Mucosa of stomach (tissue), 1 donor: ENCODE data around the gene FNDC7.
"Not testable (repeated sequence)": the region's sequence is repeated elsewhere in the genome, so short reads cannot be mapped to it uniquely, and the experiment has no call there.

Experiments used
- H3K27me3 ChIP-seq: one replicate; pipeline ENCODE4 v1.7.0; 2013; ENCODE audit warnings: mild to moderate bottlenecking, low read length; ENCODE audit not compliant: control insufficient read depth, insufficient read depth
- H3K36me3 ChIP-seq: one replicate; pipeline ENCODE4 v1.7.0; 2013; ENCODE audit warnings: low read length; ENCODE audit not compliant: control insufficient read depth, insufficient read depth
- H3K4me1 ChIP-seq: one replicate; pipeline ENCODE4 v1.7.0; 2013; ENCODE audit warnings: mild to moderate bottlenecking, low read length; ENCODE audit not compliant: control insufficient read depth, insufficient read depth
- H3K4me3 ChIP-seq: one replicate; pipeline ENCODE4 v1.7.0; 2013; ENCODE audit warnings: low read length
- H3K9ac ChIP-seq: one replicate; pipeline ENCODE4 v1.7.0; 2013; ENCODE audit warnings: mild to moderate bottlenecking, low read length, moderate library complexity
- H3K9me3 ChIP-seq: one replicate; pipeline ENCODE4 v1.7.0; 2013; ENCODE audit warnings: mild to moderate bottlenecking, low read length, moderate library complexity; ENCODE audit not compliant: control insufficient read depth
- donor health status: Pancreatic carcinoma.

The FNDC7 gene, protein sequence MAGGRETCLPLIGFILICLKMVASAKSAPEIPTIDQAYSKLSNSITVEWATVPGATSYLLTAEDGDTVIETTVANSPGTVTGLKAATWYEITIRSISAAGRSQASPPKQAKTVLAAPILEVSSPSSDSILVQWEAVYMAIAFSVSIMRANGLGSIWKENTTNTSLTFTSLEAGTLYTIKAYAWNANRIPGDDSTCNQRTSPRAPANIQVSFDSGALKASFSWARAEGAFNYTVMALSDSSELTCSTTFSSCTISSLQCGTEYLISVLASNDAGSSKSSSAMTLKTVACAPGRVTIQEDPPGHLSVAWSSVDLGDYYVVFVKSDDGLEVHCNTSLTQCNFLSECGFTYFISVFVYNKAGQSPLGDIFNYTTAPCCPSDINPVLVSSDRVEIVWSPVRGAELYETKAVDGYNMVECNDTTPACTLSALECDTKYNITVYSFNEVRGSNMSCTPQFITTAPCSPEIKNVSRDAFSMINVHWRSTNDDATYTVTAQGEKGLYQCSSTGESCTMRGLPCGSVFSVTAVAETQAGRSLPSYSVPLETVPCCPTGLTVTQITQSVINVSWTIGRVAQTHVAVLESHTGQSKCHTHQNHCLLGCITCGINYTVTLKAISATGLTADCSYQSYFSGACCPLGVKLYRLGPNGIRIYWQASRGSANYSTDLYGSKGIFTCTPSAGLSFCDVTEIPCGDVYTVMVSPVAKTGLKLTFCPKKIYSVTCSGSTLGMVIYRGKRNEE

DNA sequence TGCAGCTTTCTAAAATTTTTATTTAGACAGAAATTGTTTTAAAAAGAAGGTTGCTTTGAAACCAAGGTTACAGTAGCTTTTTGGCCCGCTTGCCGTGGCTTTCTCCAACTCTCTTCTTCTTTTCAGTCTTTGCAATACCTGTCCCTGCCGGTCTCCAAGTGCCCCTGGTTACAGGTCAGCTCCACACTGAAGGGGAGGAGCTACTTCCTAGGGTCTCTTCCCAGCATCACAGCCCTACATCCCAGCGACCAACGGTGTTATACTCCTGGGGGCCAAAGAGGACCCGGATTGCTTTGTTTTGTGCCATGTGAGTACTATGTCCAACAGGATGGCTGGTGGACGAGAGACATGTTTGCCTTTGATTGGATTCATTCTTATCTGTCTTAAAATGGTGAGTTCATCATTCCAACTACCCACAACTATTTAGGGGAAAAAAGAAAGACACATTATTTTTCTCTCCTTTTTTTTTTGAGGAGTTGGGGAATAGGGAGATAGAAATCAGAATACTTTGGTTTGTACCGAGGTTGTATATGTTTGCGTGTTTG lies at the start of gene FNDC7:
FNDC7 (plus strand) TSS at position 303 of the 545 bp plus-strand sequence; CDS start at position 329, 26 bp downstream.
- Histone ChIP-seq H3K9me3 (no peaks in the 10 kb centered on the region), H3K36me3 (no peaks in the 10 kb centered on the region), H3K9ac (no peak within 1 kb of the TSS), H3K27me3 (no peaks in the 10 kb centered on the region), H3K4me1 (no peaks in the 10 kb centered on the region), H3K4me3 (no peak within 1 kb of the TSS)

DNA sequence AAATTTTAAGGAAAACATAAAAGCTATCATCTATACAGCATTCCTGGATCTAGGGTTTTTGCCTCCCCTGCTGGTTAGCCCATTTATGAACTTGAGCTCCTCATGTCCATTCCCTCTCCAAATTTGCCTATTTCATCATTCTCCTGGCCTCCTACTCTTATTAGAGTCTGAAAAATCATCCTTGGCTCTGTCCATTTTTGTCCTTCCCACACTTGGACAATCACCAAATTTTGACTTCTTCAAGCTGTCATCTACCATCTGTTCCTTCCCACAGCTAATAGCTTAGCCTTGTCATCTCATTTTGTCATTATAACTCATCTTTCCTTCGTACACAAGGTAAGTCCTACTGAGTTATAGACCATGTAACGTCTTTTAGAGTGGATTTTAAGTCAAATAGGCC lies 49.6 kb upstream of the FNDC7 start:
- Histone ChIP-seq H3K9ac (no peak overlapping the region), H3K4me1 (peaks cover 4% of the 10 kb centered on the region), H3K9me3 (no peaks in the 10 kb centered on the region), H3K4me3 (no peak overlapping the region), H3K36me3 (no peaks in the 10 kb centered on the region), H3K27me3 (no peaks in the 10 kb centered on the region)

DNA sequence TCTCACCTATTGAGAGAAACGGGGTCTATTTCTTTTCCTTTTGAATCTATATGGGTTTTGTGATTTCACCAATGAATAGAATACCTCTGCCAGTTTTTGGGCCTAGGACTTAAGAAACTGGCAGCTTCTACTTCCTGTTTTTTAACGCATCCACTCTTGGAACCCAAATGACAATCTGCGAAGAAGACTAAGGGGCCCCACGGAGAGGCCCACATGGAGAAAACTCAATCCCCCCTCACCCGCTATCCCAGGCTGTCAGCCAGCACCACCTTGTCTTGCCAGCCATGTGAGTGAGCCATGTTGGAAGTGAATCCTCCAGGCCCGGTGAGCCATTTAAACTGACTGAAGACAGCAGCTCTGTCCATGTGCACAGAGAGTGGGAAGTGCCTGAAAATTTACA lies 48.2 kb upstream of the FNDC7 start:
- H3K27me3 ChIP-seq, result no peaks in the 10 kb centered on the region
- no peaks in the 10 kb centered on the region for H3K9me3 ChIP-seq
- H3K9ac ChIP-seq, result no peak overlapping the region
- peaks cover 4% of the 10 kb centered on the region for H3K4me1 ChIP-seq
- H3K4me3 ChIP-seq, result no peak overlapping the region
- no peaks in the 10 kb centered on the region for H3K36me3 ChIP-seq

DNA sequence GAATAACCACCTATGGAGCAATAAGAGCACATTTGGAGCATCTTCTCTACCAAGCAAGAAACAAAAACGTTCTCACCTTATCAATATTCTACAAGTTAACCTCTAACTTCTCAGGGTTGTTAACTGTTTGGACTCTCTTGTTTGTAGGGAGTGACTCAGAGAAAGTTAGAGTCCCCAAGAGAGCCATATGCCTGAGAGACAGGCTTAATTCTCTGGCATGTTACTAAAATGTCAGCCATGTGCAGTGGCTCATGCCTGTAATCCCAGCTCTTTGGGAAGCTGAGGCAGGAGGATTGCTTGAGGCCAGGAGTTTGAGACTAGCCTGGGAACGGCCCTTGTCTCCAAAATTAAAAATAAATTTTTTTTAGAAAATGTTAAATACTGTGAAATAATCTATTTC lies 47.6 kb upstream of the FNDC7 start:
- peaks cover 4% of the 10 kb centered on the region for H3K4me1 ChIP-seq
- no peak overlapping the region for H3K9ac ChIP-seq
- no peak overlapping the region for H3K4me3 ChIP-seq
- no peaks in the 10 kb centered on the region for H3K36me3 ChIP-seq
- no peaks in the 10 kb centered on the region for H3K9me3 ChIP-seq
- no peaks in the 10 kb centered on the region for H3K27me3 ChIP-seq

DNA sequence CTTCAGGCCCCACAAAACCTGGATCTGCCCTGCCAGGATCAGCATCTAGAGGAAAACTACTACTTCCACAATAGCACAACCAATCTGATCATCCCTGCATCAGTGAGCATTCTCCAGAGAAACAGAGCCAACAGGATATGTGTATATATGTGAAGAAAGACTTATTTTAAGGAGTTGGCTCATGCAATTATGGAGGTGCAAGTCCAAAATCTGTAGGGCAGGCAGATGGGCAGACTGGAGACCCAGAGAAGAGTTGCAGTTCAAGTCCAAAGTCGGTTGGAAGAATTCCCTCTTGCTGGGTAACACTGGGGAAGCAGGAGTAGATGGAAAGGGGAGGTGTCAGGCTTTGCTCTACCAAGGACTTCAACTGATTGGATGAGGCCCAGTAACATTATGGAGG lies 46.9 kb upstream of the FNDC7 start:
- Histone ChIP-seq H3K9me3 (no peaks in the 10 kb centered on the region), H3K27me3 (no peaks in the 10 kb centered on the region), H3K4me3 (no peak overlapping the region), H3K36me3 (no peaks in the 10 kb centered on the region), H3K9ac (no peak overlapping the region), H3K4me1 (peaks cover 4% of the 10 kb centered on the region)

DNA sequence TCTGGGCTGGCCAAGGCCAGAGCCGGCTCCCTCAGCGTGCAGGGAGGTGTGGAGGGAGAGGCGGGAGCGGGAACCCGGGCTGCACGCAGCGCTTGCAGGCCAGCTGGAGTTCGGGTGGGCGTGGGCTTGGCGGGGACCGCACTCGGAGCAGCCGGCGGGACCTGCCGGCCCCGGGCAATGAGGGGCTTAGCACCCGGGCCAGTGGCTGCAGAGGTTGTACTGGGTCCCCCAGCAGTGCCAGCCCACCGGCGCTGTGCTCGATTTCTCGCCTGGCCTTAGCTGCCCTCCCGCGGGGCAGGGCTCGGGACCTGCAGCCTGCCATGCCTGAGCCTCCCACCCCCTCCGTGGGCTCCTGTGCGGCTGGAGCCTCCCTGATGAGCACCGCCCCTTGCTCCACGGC lies 45.3 kb upstream of the FNDC7 start:
- not testable (repeated sequence) for H3K27me3 ChIP-seq, H3K36me3 ChIP-seq, H3K9ac ChIP-seq, H3K4me3 ChIP-seq, H3K4me1 ChIP-seq, H3K9me3 ChIP-seq

DNA sequence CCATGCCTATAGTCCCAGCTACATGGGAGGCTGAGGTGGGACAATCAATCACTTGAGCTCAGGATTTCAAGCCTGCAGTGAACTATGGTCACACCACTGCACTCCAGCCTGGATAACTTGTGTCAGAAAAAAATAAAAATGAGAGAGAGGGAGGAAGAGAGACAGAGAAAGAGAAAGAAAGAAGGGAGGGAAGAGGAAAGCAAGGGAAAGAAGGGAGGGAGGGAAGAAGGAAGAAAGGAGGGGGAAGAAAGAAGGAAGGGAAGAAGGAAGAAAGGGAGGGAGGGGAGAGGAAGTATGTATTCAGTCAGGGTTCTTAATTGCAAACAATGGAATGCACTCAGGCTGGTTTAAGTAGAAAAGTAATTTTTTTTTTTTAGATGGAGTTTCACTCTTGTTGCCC lies 43.9 kb upstream of the FNDC7 start:
- Histone ChIP-seq H3K4me1 (no peaks in the 10 kb centered on the region), H3K4me3 (no peak overlapping the region), H3K9ac (no peak overlapping the region), H3K36me3 (no peaks in the 10 kb centered on the region), H3K9me3 (no peaks in the 10 kb centered on the region), H3K27me3 (peaks cover 3% of the 10 kb centered on the region)

DNA sequence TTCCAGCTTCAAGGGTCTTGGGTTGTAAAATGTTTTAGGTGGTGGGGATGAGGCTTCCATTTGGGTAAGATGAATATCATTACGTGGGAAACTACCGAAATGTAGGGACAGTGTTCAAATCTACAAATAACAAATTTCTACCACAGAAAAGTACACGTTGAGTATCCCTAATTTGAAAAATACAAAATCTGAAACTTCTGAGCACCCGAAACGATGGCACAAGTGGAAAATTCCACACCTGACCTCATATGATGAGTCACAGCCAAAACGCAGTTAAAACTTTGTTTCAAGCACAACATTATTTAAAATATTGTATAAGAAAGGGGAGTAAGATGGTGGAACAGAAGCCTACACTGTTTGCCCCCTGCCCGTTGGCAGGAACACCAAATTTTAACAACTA lies 43.0 kb upstream of the FNDC7 start:
- Histone ChIP-seq H3K4me3 (no peak overlapping the region), H3K36me3 (no peaks in the 10 kb centered on the region), H3K9ac (no peak overlapping the region), H3K4me1 (no peaks in the 10 kb centered on the region), H3K9me3 (no peaks in the 10 kb centered on the region), H3K27me3 (peaks cover 3% of the 10 kb centered on the region)

DNA sequence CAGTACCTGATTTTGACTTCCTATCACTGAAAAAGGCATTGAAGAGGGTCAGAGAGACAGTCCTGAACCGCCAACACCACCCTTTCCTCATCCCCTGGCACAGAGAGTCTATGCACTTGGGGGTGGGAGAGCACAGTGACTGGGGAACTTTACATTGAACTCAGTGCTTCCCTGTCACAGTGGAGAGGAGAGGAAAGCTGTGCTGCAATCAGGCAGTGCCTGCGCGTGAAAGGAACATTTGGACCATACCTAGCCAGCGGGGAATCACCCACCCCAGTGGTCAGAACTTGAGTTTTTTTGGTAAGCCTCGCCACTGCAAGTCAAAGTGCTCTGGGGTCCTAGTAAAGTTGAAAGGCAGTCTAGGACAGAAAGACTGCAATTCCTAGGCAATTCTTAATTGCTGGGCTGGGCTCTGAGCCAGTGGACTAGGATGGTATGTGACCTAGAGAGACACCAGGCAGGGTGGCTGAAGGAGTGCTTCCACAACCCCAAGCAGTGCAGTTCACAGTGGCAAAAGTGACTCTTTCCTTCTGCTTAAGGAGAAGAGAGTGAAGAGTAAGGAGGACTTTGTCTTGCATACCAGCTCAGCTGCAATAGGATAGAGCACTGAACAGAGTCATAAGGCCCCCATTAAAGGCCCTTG lies 42.5 kb upstream of the FNDC7 start:
- H3K4me3 ChIP-seq, result no peak overlapping the region
- H3K36me3 ChIP-seq, result no peaks in the 10 kb centered on the region
- H3K27me3 ChIP-seq, result peaks cover 3% of the 10 kb centered on the region

DNA sequence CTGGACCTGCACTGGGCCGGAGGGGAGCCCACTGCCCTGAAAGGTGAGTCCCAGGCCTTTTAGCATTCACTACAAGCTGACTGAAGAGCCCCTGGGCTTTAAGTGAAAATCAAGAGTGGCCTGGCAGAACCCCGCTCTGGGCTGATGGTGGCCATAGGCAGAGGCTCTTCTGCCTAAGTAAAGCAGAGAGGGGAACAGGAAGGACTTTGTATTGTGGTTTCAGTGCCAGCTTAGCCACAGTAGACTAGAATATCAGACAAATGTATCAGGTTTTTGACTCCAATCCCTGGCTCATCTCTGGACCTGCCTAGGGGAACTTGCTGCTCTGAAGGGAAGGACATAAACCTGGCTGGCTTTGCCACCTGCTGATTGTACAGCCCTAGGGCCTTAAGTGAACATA lies 41.6 kb upstream of the FNDC7 start:
- H3K4me3 ChIP-seq, result no peak overlapping the region
- H3K4me1 ChIP-seq, result no peaks in the 10 kb centered on the region
- H3K27me3 ChIP-seq, result peaks cover 3% of the 10 kb centered on the region
- H3K9me3 ChIP-seq, result no peaks in the 10 kb centered on the region
- no peak overlapping the region for H3K9ac ChIP-seq
- H3K36me3 ChIP-seq, result no peaks in the 10 kb centered on the region

More for the DNA sequence above, 42.5 kb upstream of the FNDC7 start:
- Histone ChIP-seq H3K9me3 (no peaks in the 10 kb centered on the region), H3K4me1 (no peaks in the 10 kb centered on the region), H3K9ac (no peak overlapping the region)

DNA sequence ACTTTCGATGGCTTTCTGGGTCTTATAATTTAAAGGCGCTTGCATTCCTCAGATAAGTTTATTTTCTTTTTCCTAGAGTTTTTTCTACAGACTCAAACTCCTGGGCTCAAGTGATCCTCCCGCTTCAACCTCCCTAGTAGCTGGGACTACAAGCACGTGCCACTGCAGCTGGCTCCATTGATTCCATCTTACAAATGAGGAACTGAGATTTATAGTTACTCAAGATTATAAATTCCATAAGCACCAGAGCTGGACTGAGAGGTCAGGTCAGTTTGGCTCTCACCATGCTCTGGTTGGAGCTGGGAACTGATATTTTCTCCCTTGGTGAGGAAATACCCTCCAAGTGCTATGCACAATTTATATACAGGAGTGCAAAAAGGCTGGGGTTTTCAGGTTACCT lies 34.0 kb upstream of the FNDC7 start:
- H3K36me3 ChIP-seq, result no peaks in the 10 kb centered on the region
- no peak overlapping the region for H3K4me3 ChIP-seq
- H3K9me3 ChIP-seq, result no peaks in the 10 kb centered on the region
- no peaks in the 10 kb centered on the region for H3K27me3 ChIP-seq
- no peaks in the 10 kb centered on the region for H3K4me1 ChIP-seq
- H3K9ac ChIP-seq, result no peak overlapping the region
